HG02763 (cell line): ENCODE data around the gene PABPC1L.

ENCODE experiments used
- ATAC-seq: cut with Tn5 transposase; IDR thresholded peaks from one replicate; pipeline ENCODE4 v1.9.1; 2021; ENCODE audit warnings: mild to moderate bottlenecking, moderate library complexity; ENCODE audit not compliant: unreplicated experiment

Gene PABPC1L

DNA sequence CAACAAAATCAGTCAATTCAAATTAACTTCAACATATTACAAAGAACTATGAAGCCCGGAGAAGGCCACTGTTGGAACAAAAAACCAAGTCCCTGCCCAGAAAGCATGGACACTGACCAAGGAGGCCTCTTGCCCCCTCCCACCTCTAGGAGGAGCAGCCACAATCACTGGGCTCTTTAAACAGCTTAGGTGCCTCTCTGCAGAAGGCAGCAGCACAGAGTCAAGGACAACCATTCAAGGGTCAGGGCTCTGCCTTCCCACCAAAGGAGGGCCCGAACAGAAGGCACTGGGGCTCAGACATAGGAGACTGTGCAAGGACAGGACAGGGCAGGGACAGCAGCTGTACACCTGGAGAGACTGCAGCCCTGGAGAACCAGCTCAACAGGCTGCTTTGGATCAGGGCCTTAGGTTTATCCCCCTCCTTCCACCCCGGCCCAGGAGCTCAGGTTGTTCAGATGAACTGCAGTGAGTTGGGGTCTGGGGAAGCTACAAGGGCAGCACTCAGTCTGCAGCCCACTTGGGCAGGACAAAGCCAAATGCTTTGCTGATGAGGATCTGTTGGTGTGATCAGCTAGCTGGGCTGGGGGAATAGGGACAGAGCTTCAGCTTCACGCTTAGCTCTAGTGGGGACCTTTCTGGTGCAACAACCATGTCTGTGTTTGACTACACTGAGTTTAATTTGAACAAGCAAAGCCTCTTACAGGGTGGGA, 32.6 kb downstream of the PABPC1L start:
- no peak for ATAC-seq

- no peak for ATAC-seq
These were observed 34.0 kb downstream of the PABPC1L start for GRCh38 chr20:44943828-44944227.

DNA sequence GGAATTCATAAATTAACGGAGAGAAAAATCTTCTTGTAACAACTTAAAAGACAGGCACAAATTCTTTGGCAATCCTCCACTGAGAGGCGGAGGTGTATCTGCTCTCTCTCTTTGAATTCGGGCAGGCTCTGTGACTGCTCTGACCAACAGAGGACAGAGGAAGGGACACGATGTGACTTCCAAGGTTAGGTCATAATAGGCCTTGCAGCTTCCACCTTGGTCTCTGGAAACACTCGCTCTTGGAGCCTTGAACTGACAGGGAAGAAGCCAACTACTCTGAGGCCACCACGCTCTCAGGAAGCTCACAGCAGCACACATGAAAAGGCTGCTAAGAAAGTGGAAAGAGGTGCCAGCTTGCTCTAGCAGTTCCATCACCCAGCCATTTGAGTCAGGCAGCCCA, 35.4 kb downstream of the PABPC1L start:
- no peak for ATAC-seq

- ATAC-seq = no peak
These were observed 36.5 kb downstream of the PABPC1L start for GRCh38 chr20:44946271-44946852.

DNA sequence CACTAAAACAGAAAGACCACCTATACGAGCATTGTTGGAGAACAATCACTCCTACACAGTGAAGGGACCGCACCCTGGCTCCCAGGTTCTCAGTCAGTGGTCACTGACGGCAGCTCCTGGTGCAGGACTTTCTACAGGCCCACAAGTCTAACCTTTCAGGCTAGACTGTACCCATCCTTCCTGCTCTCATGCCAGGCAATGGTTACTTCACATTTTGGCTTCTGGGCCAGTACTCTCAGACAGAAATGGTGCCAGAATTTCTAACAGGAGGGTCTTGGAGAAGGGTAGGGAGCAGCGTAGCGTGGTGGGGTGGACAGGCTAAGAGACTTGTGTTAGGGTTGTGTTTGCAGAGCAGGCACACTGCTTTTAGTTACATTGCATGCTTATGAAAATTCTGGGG, 38.2 kb downstream of the PABPC1L start:
- ATAC-seq = no peak

- ATAC-seq = no peak
These were observed 38.7 kb downstream of the PABPC1L start for GRCh38 chr20:44948513-44948912.

DNA sequence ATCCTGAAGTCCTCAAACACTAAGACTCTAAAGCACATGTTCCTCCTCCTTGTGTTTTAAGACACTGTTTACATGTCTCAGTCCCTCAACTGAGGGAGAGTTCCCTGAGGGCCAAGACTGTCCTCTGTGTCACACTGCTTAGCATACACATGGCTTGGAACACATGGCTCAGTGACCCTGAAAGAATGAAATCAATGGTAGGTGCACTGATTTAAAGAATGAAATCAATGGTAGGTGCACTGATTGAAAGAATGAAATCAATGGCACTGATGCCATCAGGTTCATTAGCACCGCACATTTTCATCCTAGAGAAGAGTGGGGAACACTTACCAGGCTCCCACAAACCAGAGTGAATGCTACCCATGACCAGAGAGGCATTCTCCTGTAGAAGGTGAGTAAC, 40.5 kb downstream of the PABPC1L start:
- ATAC-seq = no peak

GRCh38 chr20:44952731-44953130, 42.9 kb downstream of the PABPC1L start:
- no peak for ATAC-seq

DNA sequence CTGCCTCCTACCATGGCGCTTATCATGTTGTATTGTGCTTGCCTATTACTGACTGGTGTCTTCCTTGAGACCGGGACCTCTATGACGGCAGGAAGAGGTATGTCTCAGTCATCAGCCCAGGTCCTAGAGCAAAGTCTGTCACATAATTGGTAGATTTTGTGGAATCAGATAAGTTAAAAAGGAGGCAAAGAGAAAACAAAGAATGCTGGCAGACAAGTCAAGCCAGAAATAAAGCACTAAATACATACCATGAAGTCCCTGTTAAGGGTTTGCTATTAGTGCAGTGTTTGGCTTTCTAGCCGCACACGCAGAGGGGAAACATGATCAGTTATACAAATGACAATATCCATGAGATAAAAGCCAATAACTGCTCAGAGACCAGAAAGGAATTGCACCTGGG, 44.4 kb downstream of the PABPC1L start:
- no peak for ATAC-seq

DNA sequence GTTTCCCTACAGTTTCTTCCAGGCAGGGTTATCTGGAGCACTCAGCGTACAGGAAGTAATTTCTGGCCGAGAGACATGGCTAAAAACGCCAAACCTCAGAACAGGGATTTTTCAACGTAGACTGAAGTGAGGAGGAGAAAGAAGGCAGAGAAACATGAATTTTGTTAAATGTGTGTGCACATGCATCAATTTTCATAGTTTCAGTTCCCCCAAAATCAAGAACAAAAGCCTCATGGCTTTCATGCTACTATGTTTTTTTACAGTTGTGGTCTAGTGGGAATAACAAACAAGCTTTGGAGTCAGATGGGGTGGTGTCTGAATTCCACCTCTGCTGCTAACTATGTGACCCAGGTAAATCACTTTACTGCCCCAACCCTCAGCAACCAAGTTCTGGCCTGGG, 45.4 kb downstream of the PABPC1L start:
- no peak for ATAC-seq

DNA sequence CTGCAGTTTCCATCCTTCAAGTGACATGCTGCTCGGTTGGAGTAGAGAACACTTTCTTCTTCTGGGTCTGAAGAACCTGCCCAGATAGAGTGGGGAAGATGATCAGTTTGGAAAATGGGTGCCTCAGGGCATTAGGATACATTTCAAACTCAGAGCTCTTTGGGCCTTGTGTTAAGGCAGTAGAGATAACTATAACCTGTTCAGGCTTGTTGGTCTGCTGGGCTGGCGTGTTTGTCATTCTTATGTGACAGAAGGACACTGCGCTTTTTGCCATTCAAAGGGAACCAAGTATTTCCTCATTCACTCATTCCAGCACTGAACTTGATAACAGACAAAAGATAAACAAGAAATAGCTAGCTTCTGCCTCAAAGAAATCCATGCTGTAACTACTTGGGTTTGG, 46.5 kb downstream of the PABPC1L start:
- ATAC-seq = no peak

GRCh38 chr20:44958276-44958675, 48.4 kb downstream of the PABPC1L start:
- ATAC-seq = no peak

- ATAC-seq = no peak
These were observed 49.3 kb downstream of the PABPC1L start for GRCh38 chr20:44959082-44959637.

GRCh38 chr20:44959638-44960102, 49.8 kb downstream of the PABPC1L start:
- ATAC-seq = no peak

DNA sequence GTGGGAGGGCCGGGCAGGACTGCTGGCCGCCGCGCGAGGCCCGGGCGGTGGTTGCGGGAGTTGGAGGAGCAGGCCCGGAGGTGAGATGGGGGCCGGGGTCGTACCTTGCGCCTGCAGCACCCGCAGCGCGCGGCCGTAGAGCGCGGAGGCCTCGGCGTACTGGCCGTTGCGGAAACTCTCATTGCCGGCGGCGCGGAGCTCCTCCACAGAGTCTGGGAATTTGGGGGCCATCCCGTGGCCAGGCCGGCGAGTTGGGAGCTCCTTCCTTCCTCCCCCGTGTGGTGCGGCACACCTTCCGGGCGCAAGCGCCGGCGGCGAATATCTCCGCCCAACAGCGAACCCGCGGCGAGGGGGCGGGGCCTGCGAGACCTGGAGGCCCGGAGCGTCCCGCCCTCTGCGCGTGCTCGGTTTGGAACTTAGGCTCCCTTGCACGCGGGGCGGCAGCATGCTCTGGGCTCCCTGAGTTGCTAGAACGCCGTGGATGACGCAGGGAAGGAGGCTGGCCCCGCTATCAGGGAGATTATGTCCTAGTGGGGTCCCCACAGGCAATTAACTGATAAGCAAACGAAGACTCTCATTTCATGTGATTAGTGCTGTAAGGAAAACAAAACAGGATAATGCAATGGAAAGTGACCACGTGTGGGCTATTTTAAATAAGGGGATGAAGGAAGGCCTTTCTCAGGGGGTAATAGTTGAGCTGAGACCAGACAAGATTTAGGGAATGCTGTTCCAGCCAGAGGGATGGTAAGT, 50.4 kb downstream of the PABPC1L start, which contains the start of gene TOMM34:
Gene TOMM34, minus strand, starts transcription at position 295 of the 750 bp plus-strand sequence. Its CDS starts 64 bp downstream, at position 231.
- ATAC-seq = peak; percentile 76

DNA sequence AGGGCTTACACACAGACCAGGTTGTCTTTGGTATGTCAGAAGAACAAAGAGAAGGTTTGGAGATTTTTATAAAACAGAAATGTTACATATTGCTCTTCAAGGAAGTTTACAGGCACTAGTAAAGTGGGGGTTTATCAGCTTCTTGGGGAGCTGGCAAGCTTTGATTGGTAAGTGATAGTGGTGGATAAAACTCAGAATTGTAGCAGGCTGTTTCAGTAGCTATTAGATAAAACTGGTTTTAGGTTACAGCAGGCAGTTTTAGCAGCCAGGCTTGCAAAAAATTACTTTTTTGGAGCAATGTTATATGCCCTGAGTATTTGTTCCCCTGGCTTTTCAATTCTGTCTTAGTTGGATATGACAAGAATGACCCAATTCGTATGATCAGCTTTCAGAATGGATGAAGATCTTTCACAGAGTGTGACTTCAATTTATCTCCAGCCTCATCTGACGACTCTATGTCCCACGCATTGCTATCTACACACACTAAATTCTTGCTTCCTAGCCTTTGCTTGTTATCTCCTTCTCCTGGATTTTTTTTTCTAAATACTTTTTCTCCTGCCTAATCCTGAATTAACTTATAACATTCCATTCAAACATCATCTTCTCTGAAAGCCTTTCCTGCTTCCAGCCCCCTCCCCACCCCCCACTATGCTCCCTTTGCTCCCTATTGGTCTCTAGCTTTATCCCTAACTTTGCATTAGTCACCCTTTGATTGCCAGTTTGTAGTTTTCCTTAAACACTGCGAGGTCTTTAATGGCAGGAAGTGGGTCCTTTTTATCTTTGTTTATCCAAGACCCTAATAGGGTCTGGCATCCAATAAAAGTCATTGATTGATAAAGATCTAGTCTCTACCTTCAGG, 51.4 kb downstream of the PABPC1L start:
- ATAC-seq = no peak

- no peak for ATAC-seq
These were observed 52.0 kb downstream of the PABPC1L start for GRCh38 chr20:44961870-44962267.

GRCh38 chr20:44962483-44962882, 52.6 kb downstream of the PABPC1L start:
- ATAC-seq = no peak

DNA sequence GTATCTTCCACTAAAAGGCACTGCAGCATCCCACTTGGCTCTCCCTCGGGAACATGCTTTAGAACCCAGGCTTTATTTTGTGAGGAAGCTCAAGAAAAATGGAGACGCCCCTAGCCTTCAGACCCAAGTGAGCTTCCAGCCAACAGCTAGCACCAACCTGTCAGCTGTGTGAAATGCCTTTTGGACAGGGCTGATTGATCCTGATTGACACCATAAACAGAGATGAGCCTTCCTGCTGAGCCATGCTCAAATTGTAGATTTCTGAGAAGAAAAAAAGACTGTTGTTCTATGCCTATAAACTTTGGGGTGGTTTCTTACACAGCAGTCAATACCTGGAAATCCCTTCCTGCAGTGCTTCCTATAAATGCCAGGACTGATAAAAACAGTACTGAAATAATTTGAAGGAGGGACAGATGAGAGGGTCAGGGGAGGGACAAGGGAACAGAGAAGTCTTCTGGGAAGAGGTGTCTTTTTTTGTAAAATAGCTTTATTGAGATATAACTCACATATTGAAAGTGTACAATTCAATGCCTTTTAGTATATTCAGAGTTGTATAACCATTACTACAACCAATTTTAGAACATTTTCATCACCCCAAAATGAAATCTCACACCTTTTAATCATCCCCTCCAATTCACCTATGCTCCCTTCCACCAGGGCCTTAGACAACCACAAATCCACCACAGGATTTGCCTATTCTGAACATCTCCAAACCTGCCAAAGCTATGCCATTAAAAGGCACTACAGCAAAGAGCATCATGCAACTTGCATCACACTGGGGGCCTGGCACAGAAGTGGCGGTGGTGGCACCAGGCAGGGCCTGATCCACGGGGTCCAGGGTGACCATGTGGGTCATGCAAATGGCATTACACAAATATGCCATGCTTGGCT, 53.7 kb downstream of the PABPC1L start:
- no peak for ATAC-seq

GRCh38 chr20:44965651-44966029, 55.8 kb downstream of the PABPC1L start:
- ATAC-seq = no peak
